A549 (cell line): Measurements from ENCODE around the gene LMTK3. TPM values are rescaled to one million over a fixed set of nuclear protein-coding genes. Genes with fewer than 3 reads are reported as not detected.
A peak's percentile ranks its signal among the peaks of the same experiment; 100 is the strongest.

ENCODE experiments used
- ATAC-seq, 2 experiments: fragments of 200-7000 bp in 1 of 2; fragments of >200 bp in 1 of 2; cut with Nextera tagmentation in 1 of 2; cut with Tn5 transposase in 1 of 2; 3 replicates each; pipeline versions ENCODE4 v1.8.0 to v1.9.1; 2018 to 2020; ENCODE audit warnings: mild to moderate bottlenecking in 1 of 2, moderate library complexity in 1 of 2
- CTCF ChIA-PET: fragments of 300-600 bp; sonication (Branson Sonifier 250); formaldehyde crosslinking; extraction: SDS; loops from one replicate; lab custom pipeline; 2021; ENCODE audit warnings: antibody characterized with exemption, inconsistent platforms; lab: Yijun Ruan, JAX
- POLR2A ChIA-PET: fragments of 350-600 bp; formaldehyde crosslinking; extraction: SDS; loops from one replicate; lab custom pipeline; 2021; ENCODE audit warnings: antibody characterized with exemption, inconsistent platforms; lab: Yijun Ruan, JAX
- DNase-seq, 2 experiments: peaks; one replicate each; pipeline versions ENCODE4 v3.0.0 to v3.0.0-alpha.2; 2011 to 2016; ENCODE audit warnings: low read depth in 1 of 2, low spot score in 1 of 2
- FAIRE-seq: peaks from 2 replicates; lab custom pipeline; 2011; peaks lifted over from hg19 to GRCh38; lab: Jason Lieb, UNC
- H3K27ac ChIP-seq, 2 experiments: fragments of >200 bp; sonication (Bioruptor Twin); formaldehyde crosslinking; 3 replicates each; pipeline ENCODE4 v1.5.1; 2016 to 2017
- H3K4me1 ChIP-seq: fragments of >200 bp; sonication (Bioruptor Twin); formaldehyde crosslinking; 3 replicates; pipeline ENCODE4 v1.6.1; 2016
- H3K4me2 ChIP-seq: fragments of >200 bp; sonication (Bioruptor Twin); formaldehyde crosslinking; 3 replicates; pipeline ENCODE4 v1.6.1; 2016
- H3K4me3 ChIP-seq: fragments of >200 bp; sonication (Bioruptor Twin); formaldehyde crosslinking; 3 replicates; pipeline ENCODE4 v1.5.1; 2016
- H3K9me3 ChIP-seq: fragments of >200 bp; sonication (Bioruptor Twin); formaldehyde crosslinking; 3 replicates; pipeline ENCODE4 v1.6.1; 2016
- BCL3 ChIP-seq: fragments of >200 bp; sonication (Bioruptor Twin); formaldehyde crosslinking; IDR thresholded peaks from 3 replicates; pipeline ENCODE4 v1.6.1; 2016
- CBX8 ChIP-seq: fragments of 200-600 bp; sonication (generic); IDR thresholded peaks from 2 replicates; pipeline ENCODE4 v1.6.1; 2016
- CHD4 ChIP-seq: fragments of 200-600 bp; sonication (generic); IDR thresholded peaks from 2 replicates; pipeline ENCODE4 v1.6.1; 2016; ENCODE audit warnings: antibody characterized with exemption, mild to moderate bottlenecking, borderline replicate concordance
- EP300 ChIP-seq, 2 experiments: fragments of >200 bp; sonication (Bioruptor Twin); formaldehyde crosslinking; IDR thresholded peaks; 2 replicates in 1 of 2; 3 replicates in 1 of 2; pipeline ENCODE4 v1.6.1; 2016 to 2017
- GATA3 ChIP-seq: IDR thresholded peaks from 2 replicates; pipeline ENCODE4 v1.6.1; 2012; ENCODE audit warnings: borderline replicate concordance
- HOXB13 ChIP-seq: fragments of 250-450 bp; sonication (Bioruptor Pico); IDR thresholded peaks from 2 replicates; pipeline ENCODE4 v1.5.0; 2020; ENCODE audit warnings: low read depth, mild to moderate bottlenecking, moderate library complexity
- HOXB5 ChIP-seq: fragments of 250-450 bp; sonication (Bioruptor Pico); IDR thresholded peaks from 2 replicates; pipeline ENCODE4 v1.5.0; 2020; ENCODE audit warnings: mild to moderate bottlenecking, moderate library complexity
- MAX ChIP-seq: IDR thresholded peaks from 2 replicates; pipeline ENCODE4 v1.6.1; 2012
- NFE2L2 ChIP-seq: fragments of 150-350 bp; conservative IDR thresholded peaks from 2 replicates; pipeline ENCODE4 v1.6.1; 2014; ENCODE audit warnings: low read length
- PBX3 ChIP-seq: IDR thresholded peaks from 2 replicates; pipeline ENCODE4 v1.6.1; 2012
- POLR2A ChIP-seq: IDR thresholded peaks from 2 replicates; pipeline ENCODE4 v1.6.1; 2012; ENCODE audit warnings: mild to moderate bottlenecking, low read length
- RAD21 ChIP-seq, 2 experiments: fragments of >200 bp in 1 of 2; sonication (Bioruptor Twin) in 1 of 2; formaldehyde crosslinking in 1 of 2; IDR thresholded peaks in 1 of 2; conservative IDR thresholded peaks in 1 of 2; 2 replicates in 1 of 2; 3 replicates in 1 of 2; pipeline ENCODE4 v1.6.1; 2012 to 2018; ENCODE audit warnings: inconsistent platforms in 1 of 2
- RFX5 ChIP-seq: fragments of 450-650 bp; IDR thresholded peaks from 2 replicates; pipeline ENCODE4 v1.7.1; 2014; ENCODE audit warnings: antibody characterized with exemption, mild to moderate bottlenecking, moderate library complexity
- SMC3 ChIP-seq: fragments of >200 bp; sonication (Bioruptor Twin); formaldehyde crosslinking; IDR thresholded peaks from 3 replicates; pipeline ENCODE4 v1.6.1; 2018; ENCODE audit warnings: inconsistent platforms
- SREBF2 ChIP-seq: fragments of 450-650 bp; IDR thresholded peaks from 2 replicates; pipeline ENCODE4 v1.6.1; 2014; ENCODE audit warnings: mild to moderate bottlenecking, moderate library complexity
- TP53 ChIP-seq: fragments of 250-450 bp; sonication (Bioruptor Pico); IDR thresholded peaks from 2 replicates; pipeline ENCODE4 v1.5.0; 2021; ENCODE audit warnings: mild to moderate bottlenecking, moderate library complexity
- USF2 ChIP-seq: fragments of 450-650 bp; IDR thresholded peaks from 2 replicates; pipeline ENCODE4 v1.6.1; 2014; ENCODE audit warnings: antibody characterized with exemption
- ZFP36 ChIP-seq: fragments of 450-650 bp; IDR thresholded peaks from 2 replicates; pipeline ENCODE4 v1.6.1; 2014; ENCODE audit warnings: borderline replicate concordance; ENCODE audit not compliant: partially characterized antibody
- ZNF302 ChIP-seq: fragments of 250-450 bp; sonication (Bioruptor Pico); IDR thresholded peaks from 2 replicates; pipeline ENCODE4 v1.9.0; 2021; ENCODE audit warnings: inconsistent platforms, mild to moderate bottlenecking, moderate library complexity
- WGBS: methylation state at CpG from one replicate; pipeline ENCODE4 v1.1.6; 2017; ENCODE audit errors: missing lambda C conversion rate; 5-methylcytosine and 5-hydroxymethylcytosine counted together
- polyA plus RNA-seq, 4 experiments: library from polyadenylated mRNA; depleted of rRNA in 3 of 4; stranded (reverse); fragments of >200 nt; fragmentation: RNase III in 1 of 4; extraction: RNeasy Plus Mini Kit Qiagen cat#74134 plus additional on column Dnase treatment in 1 of 4; gene quantifications; 2 replicates in 3 of 4; 3 replicates in 1 of 4; pipeline ENCODE4 v1.2.3, GENCODE V29; 2011 to 2017

LMTK3 gene
- polyA plus RNA-seq, 2 of the 4 experiments (the other 2 are of a cell fraction) = 0.62 to 6.1 TPM

- ATAC-seq (no peak), FAIRE-seq (no peak), DNase-seq (no peak)
- 91% methylated on average over 9 of the region's 9 CpGs for WGBS
- H3K4me2 ChIP-seq = no peak overlapping the region
- 0 out of 2 replicates have a peak, but pooled peaks have one; percentile 5 for TF ChIP-seq POLR2A
- no peak for TF ChIP-seq RFX5
- POLR2A ChIA-PET = interaction anchor here (1.3 kb wide), 1 partner anchor 11 kb away, joined by 3 read pairs; no protein-coding TSS in a partner anchor
- no peaks in the 10 kb centered on the region for H3K4me1 ChIP-seq
- H3K9me3 ChIP-seq = no peaks in the 10 kb centered on the region
- CTCF ChIA-PET = interaction anchor here (0.6 to 6.5 kb wide), 6 partner anchors 12 to 114 kb away, joined by 3 to 58 read pairs (median 4); no protein-coding TSS in a partner anchor
- peak overlapping the region in 1 of 2 experiments; percentile 17; a peak in 1 of 6 replicates for H3K27ac ChIP-seq
- H3K4me3 ChIP-seq = no peak overlapping the region
These were observed 35.5 kb downstream of the LMTK3 start for GRCh38 chr19:48476176-48476575.

GRCh38 chr19:48475369-48476068, 36.1 kb downstream of the LMTK3 start:
- Histone ChIP-seq H3K4me1 (peaks cover 2% of the 10 kb centered on the region; the same call in 1 of the 3 replicates), H3K27ac (peak overlapping the region in 1 of 2 experiments; percentile 17; a peak in 2 of 6 replicates), H3K9me3 (no peaks in the 10 kb centered on the region), H3K4me2 (no peak overlapping the region), H3K4me3 (no peak overlapping the region)
- 93% methylated on average over 17 of the region's 17 CpGs for WGBS
- TF ChIP-seq EP300 (IDR thresholded peaks at IDR 0.05) (no peak), SMC3 (no peak), NFE2L2 (no peak), BCL3 (no peak), CBX8 (no peak), USF2 (no peak)
- FAIRE-seq = no peak
- no peak for DNase-seq
- POLR2A ChIA-PET = interaction anchor here (1.3 kb wide), 1 partner anchor 12 kb away, joined by 3 read pairs; no protein-coding TSS in a partner anchor
- CTCF ChIA-PET = interaction anchor here (0.5 to 6.5 kb wide), 6 partner anchors 13 to 207 kb away, joined by 3 to 58 read pairs (median 4); no protein-coding TSS in a partner anchor
- ATAC-seq = peak; percentile 6 to 17; a peak in 3 of 6 replicates

- POLR2A ChIA-PET = no interaction called here
- DNase-seq (no peak), FAIRE-seq (no peak), ATAC-seq (no peak)
- H3K4me2 ChIP-seq = no peak overlapping the region
- CTCF ChIA-PET = interaction anchor here (1.3 to 6.5 kb wide), 3 partner anchors 14 to 114 kb away, joined by 4 to 58 read pairs (median 19); no protein-coding TSS in a partner anchor
- peaks cover 8% of the 10 kb centered on the region; the same call in 2 of the 3 replicates for H3K4me1 ChIP-seq
- H3K9me3 ChIP-seq = no peaks in the 10 kb centered on the region
- H3K4me3 ChIP-seq = no peak overlapping the region
- WGBS = 93% methylated on average over 16 of the region's 16 CpGs
- no peak for TF ChIP-seq USF2
- TF ChIP-seq ZFP36 = no peak
- TF ChIP-seq HOXB13 (CRISPR knock-in tag) = no peak
- TF ChIP-seq MAX = no peak
- no peak for TF ChIP-seq PBX3
- TF ChIP-seq SREBF2 = no peak
- no peak for TF ChIP-seq CHD4
- no peak for TF ChIP-seq GATA3
- TF ChIP-seq NFE2L2 = no peak
- no peak for TF ChIP-seq ZNF302 (CRISPR knock-in tag)
- TF ChIP-seq RAD21 (conservative IDR thresholded peaks at IDR 0.05 in 1 of 2, IDR thresholded peaks at IDR 0.05 in 1 of 2) = no peak
- no peak for TF ChIP-seq HOXB5
- TF ChIP-seq TP53 (CRISPR knock-in tag) = no peak
- H3K27ac ChIP-seq = no peak overlapping the region
These were observed 37.5 kb downstream of the LMTK3 start for GRCh38 chr19:48474084-48474592.
